Suprapubic skin (tissue), 3 donors: ENCODE measurements around the gene FOLH1.
"Not testable (repeated sequence)": the region's sequence is repeated elsewhere in the genome, so short reads cannot be mapped to it uniquely, and the experiment has no call there.

Experiments
- POLR2A ChIP-seq, 2 donors: fragments of 450-650 bp; IDR thresholded peaks; one replicate each; pipeline ENCODE4 v1.6.1; 2017; ENCODE audit warnings: antibody characterized with exemption in 2 of 2, mild to moderate bottlenecking in 2 of 2, moderate library complexity in 2 of 2
- TF ChIP-seq, protein P1 (sequence below), 2 donors: fragments of 200-600 bp in 1 of 2; fragments of 450-650 bp in 1 of 2; sonication (generic) in 1 of 2; IDR thresholded peaks; one replicate each; pipeline ENCODE4 v1.5.1; 2016 to 2019; ENCODE audit warnings: antibody characterized with exemption in 2 of 2, mild to moderate bottlenecking in 1 of 2, moderate library complexity in 1 of 2

DNA sequence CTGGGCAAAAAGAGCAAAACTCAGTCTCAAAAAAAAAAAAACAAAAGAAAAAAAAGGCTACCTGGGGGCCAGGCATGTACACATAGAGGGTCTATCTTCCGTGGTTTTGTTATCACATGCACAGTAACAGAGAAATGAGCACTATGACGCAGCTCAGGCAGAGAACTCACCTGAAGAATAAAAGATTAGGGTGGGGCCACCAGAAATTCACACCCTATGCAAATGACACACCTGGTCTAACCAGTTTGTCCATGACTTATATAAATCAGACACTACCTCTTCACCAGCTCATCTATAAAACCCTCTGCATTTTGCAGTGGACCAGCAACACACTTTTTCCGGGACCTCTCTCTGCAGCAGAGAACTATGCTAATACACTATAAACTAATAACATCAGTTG lies 30.5 kb downstream of the FOLH1 start:
- not testable (repeated sequence) for TF ChIP-seq POLR2A (IDR thresholded peaks at IDR 0.05)
- TF ChIP-seq, protein P1, sequence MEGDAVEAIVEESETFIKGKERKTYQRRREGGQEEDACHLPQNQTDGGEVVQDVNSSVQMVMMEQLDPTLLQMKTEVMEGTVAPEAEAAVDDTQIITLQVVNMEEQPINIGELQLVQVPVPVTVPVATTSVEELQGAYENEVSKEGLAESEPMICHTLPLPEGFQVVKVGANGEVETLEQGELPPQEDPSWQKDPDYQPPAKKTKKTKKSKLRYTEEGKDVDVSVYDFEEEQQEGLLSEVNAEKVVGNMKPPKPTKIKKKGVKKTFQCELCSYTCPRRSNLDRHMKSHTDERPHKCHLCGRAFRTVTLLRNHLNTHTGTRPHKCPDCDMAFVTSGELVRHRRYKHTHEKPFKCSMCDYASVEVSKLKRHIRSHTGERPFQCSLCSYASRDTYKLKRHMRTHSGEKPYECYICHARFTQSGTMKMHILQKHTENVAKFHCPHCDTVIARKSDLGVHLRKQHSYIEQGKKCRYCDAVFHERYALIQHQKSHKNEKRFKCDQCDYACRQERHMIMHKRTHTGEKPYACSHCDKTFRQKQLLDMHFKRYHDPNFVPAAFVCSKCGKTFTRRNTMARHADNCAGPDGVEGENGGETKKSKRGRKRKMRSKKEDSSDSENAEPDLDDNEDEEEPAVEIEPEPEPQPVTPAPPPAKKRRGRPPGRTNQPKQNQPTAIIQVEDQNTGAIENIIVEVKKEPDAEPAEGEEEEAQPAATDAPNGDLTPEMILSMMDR (IDR thresholded peaks at IDR 0.05), result not testable (repeated sequence)
